HFF-Myc (cell line): ENCODE measurements around the gene SIRT5.

ENCODE experiments used
- DNase-seq: peaks from one replicate; pipeline ENCODE4 v3.0.0-alpha.2; 2011; ENCODE audit warnings: low read depth; ENCODE audit errors: extremely low read depth
- H3K4me3 ChIP-seq: replicated peaks from 2 replicates; pipeline ENCODE4 v1.5.1; 2011; ENCODE audit warnings: low read depth, mild to moderate bottlenecking, control low read depth, low read length
- CTCF ChIP-seq: IDR thresholded peaks from 2 replicates; pipeline ENCODE4 v1.5.1; 2012; ENCODE audit warnings: mild to moderate bottlenecking, low read depth, low read length, control low read depth; ENCODE audit errors: missing control alignments

SIRT5 gene

GRCh38 chr6:13638626-13639025, 64.2 kb downstream of the SIRT5 start:
- no peak for DNase-seq
- H3K4me3 ChIP-seq, result no peak overlapping the region
- TF ChIP-seq CTCF, result no peak

GRCh38 chr6:13641315-13641714, 66.9 kb downstream of the SIRT5 start:
- TF ChIP-seq CTCF, result no peak
- no peak for DNase-seq
- H3K4me3 ChIP-seq, result no peak overlapping the region

GRCh38 chr6:13643125-13643524, 68.7 kb downstream of the SIRT5 start:
- DNase-seq, result no peak
- H3K4me3 ChIP-seq, result no peak overlapping the region
- no peak for TF ChIP-seq CTCF

- H3K4me3 ChIP-seq, result no peak overlapping the region
- TF ChIP-seq CTCF, result no peak
- DNase-seq, result no peak
Observed at GRCh38 chr6:13648850-13649249, 74.4 kb downstream of the SIRT5 start.

- H3K4me3 ChIP-seq, result no peak overlapping the region
- DNase-seq, result no peak
- TF ChIP-seq CTCF, result no peak
Observed at GRCh38 chr6:13649393-13649792, 75.0 kb downstream of the SIRT5 start.

- H3K4me3 ChIP-seq, result no peak overlapping the region
- TF ChIP-seq CTCF, result no peak
- DNase-seq, result no peak
Observed at GRCh38 chr6:13653296-13653695, 78.9 kb downstream of the SIRT5 start.

- TF ChIP-seq CTCF, result no peak
- H3K4me3 ChIP-seq, result no peak overlapping the region
- DNase-seq, result no peak
Observed at GRCh38 chr6:13654496-13654895, 80.1 kb downstream of the SIRT5 start.
